NB4 (cell line): Measurements from ENCODE around the gene OR2V1.
"Not testable (repeated sequence)": the region's sequence is repeated elsewhere in the genome, so short reads cannot be mapped to it uniquely, and the experiment has no call there.

Experiments
- CTCF ChIP-seq: IDR thresholded peaks from one replicate; pipeline ENCODE4 v1.5.1; 2012; ENCODE audit warnings: low read depth, low read length
- MYC ChIP-seq: IDR thresholded peaks from 2 replicates; pipeline ENCODE4 v1.6.1; 2011; ENCODE audit warnings: low read depth, low read length

GRCh38 chr5:181096721-181097382 lies 34.1 kb downstream of the OR2V1 start:
- TF ChIP-seq CTCF, MYC: not testable (repeated sequence)
